CD4-positive, alpha-beta memory T cell (primary cell): ENCODE results near the gene CAPN7. TPM values are rescaled to one million over a fixed set of nuclear protein-coding genes. Genes with fewer than 3 reads are reported as not detected.

Experiments
- CTCF ChIA-PET: fragments of 350-600 bp; sonication (Branson Sonifier 250); formaldehyde crosslinking; loops from one replicate; lab custom pipeline; 2021; ENCODE audit warnings: inconsistent platforms; ENCODE audit not compliant: partially characterized antibody; lab: Charles Lee
- POLR2A ChIA-PET: fragments of 350-600 bp; sonication (Branson Sonifier 250); formaldehyde crosslinking; loops from one replicate; lab custom pipeline; 2021; ENCODE audit not compliant: partially characterized antibody; lab: Charles Lee
- DNase-seq, 5 donors: peaks; one replicate each; pipeline versions ENCODE4 v3.0.0 to v3.0.0-alpha.2; 2020 to 2022; ENCODE audit warnings: mixed read lengths in 1 of 5
- H3K27ac ChIP-seq: one replicate; pipeline ENCODE4 v1.7.0; 2013; ENCODE audit warnings: low read depth, low read length
- H3K27me3 ChIP-seq: 2 replicates; pipeline ENCODE4 v1.7.0; 2013; ENCODE audit warnings: mild to moderate bottlenecking, low read length, moderate library complexity; ENCODE audit not compliant: insufficient read depth
- H3K36me3 ChIP-seq: 2 replicates; pipeline ENCODE4 v1.7.0; 2013; ENCODE audit warnings: mild to moderate bottlenecking, low read length, moderate library complexity; ENCODE audit not compliant: insufficient read depth
- H3K4me1 ChIP-seq: 2 replicates; pipeline ENCODE4 v1.7.0; 2013; ENCODE audit warnings: mild to moderate bottlenecking, low read length, moderate library complexity; ENCODE audit not compliant: insufficient read depth
- H3K4me3 ChIP-seq, 2 donors: one replicate each; pipeline ENCODE4 v1.7.0; 2013; ENCODE audit warnings: low read length in 2 of 2, mild to moderate bottlenecking in 1 of 2
- H3K9me3 ChIP-seq, 2 donors: one replicate each; pipeline ENCODE4 v1.7.0; 2013; ENCODE audit warnings: low read length in 2 of 2, control low read depth in 1 of 2; ENCODE audit not compliant: control insufficient read depth in 1 of 2
- H3K27ac Mint-ChIP-seq, 7 donors: one replicate each; pipeline ENCODE4 v1.8.0; 2020 to 2021; ENCODE audit warnings: mixed read lengths in 7 of 7, mild to moderate bottlenecking in 6 of 7, inconsistent platforms in 3 of 7, moderate library complexity in 3 of 7
- H3K27me3 Mint-ChIP-seq, 2 donors: one replicate each; pipeline ENCODE4 v1.8.0; 2020 to 2021; ENCODE audit warnings: mixed read lengths in 2 of 2
- H3K36me3 Mint-ChIP-seq, 2 donors: one replicate each; pipeline ENCODE4 v1.8.0; 2020 to 2021; ENCODE audit warnings: mixed read lengths in 2 of 2, inconsistent platforms in 1 of 2, mild to moderate bottlenecking in 1 of 2
- H3K4me1 Mint-ChIP-seq, 4 donors: one replicate each; pipeline ENCODE4 v1.8.0; 2020 to 2021; ENCODE audit warnings: mixed read lengths in 4 of 4, mild to moderate bottlenecking in 1 of 4
- H3K4me3 Mint-ChIP-seq, 8 donors: one replicate each; pipeline ENCODE4 v1.8.0; 2020 to 2021; ENCODE audit warnings: mixed read lengths in 8 of 8, mild to moderate bottlenecking in 7 of 8, moderate library complexity in 6 of 8, inconsistent platforms in 3 of 8
- H3K9me3 Mint-ChIP-seq, 8 donors: one replicate each; pipeline ENCODE4 v1.8.0; 2020 to 2021; ENCODE audit warnings: mixed read lengths in 8 of 8, mild to moderate bottlenecking in 5 of 8, inconsistent platforms in 3 of 8, moderate library complexity in 1 of 8
- intact Hi-C: fragments of 100-400 bp; cut with micrococcal nuclease; formaldehyde crosslinking; loops from one replicate; pipeline ENCODE4 v1.15.1; 2023
- polyA plus RNA-seq, 2 donors: library from polyadenylated mRNA; unstranded; fragments of 300-500 nt; fragmentation: Illumina TruSeq; gene quantifications; one replicate each; pipeline ENCODE4 v1.2.3, GENCODE V29; 2021
- total RNA-seq, 2 experiments: library from RNA; stranded (reverse); gene quantifications; one replicate each; pipeline ENCODE4 v1.2.3, GENCODE V29; 2021

CAPN7 gene
- total and polyA plus RNA-seq, 4 experiments from 2014 or later, result 18.9 to 103 (median 59.6) TPM

DNA sequence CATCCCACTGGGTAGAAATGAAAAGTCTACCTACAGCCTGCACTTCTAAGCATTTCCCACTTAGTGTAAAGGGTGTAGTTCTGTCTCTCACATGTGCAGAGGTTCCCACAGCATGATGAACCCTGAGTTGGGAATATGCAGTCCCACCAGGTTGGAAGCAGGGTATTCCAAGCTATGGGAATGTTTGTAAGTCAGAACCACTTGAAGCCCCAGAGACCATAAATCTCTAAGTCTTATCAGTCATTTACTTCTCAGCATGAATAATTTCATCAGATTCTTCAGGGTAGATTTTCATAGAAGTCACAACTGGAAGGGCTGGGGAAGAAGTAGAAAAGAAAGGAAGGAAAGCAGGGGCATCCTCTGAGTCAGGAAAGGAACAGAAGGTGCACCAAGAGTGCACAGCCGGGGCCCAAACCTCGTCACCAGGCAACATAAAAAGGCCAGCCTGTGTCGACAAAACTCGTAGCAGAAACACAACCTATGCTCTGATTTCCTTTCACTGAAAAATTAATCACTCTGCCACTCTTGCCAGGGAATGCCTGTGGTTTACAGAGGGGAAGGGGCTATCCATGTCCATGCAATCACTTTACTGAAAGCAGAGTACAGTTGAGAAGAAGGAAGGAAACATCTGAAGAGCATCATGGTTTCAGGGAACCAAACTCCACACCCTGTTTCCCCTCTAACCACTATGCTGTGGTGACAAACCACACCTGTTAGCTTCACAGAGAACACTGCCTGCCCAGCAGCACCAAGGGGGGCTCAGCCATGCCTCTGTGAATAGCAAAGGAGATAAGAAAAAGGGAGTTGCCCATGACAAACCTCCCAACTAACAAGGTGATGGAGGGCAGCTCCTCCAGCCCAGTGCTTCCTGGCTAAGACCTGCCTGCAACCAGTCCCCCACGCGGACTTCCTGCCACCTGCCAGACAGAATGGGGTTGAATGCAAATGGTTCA, 85.8 kb downstream of the CAPN7 start:
- Mint-ChIP-seq H3K27ac (peak overlapping the region; percentile 91 to 97 (median 92)), H3K4me1 (peaks cover 72 to 98% (median 85%) of the 10 kb centered on the region in 4 donors), H3K27me3 (no peaks in the 10 kb centered on the region), H3K9me3 (peaks cover 0 to 6% (median 0%) of the 10 kb centered on the region in 8 donors), H3K36me3 (peaks cover 37 to 47% of the 10 kb centered on the region in 2 donors), H3K4me3 (peak overlapping the region; percentile 76 to 85 (median 80))
- peak; percentile 78 to 92 (median 80) for DNase-seq
- CTCF ChIA-PET, result interaction anchor here (0.7 to 5.3 kb wide), 11 partner anchors 12 to 417 kb away, joined by 3 to 40 read pairs (median 4); partner anchors contain the start of gene SH3BP5
- H3K4me3 ChIP-seq, result peak overlapping the region; percentile 21 to 42
- peaks cover 93% of the 10 kb centered on the region for H3K4me1 ChIP-seq
- POLR2A ChIA-PET, result interaction anchor here (1.2 to 4.2 kb wide), 14 partner anchors 9 to 86 kb away, joined by 3 to 32 read pairs (median 8); partner anchors contain the start of genes CAPN7 and SH3BP5
- H3K9me3 ChIP-seq, result no peaks in the 10 kb centered on the region
- no peaks in the 10 kb centered on the region for H3K36me3 ChIP-seq
- no peaks in the 10 kb centered on the region for H3K27me3 ChIP-seq
- H3K27ac ChIP-seq, result peak overlapping the region; percentile 70
- intact Hi-C loops, result loop anchor here (1.0 to 5.0 kb wide), 4 partner anchors 18 to 69 kb away; partner anchors contain the start of gene SH3BP5

- ChIA-PET CTCF (interaction anchor here (0.8 to 5.3 kb wide), 12 partner anchors 11 to 113 kb away, joined by 3 to 40 read pairs (median 4); partner anchors contain the start of gene SH3BP5), POLR2A (interaction anchor here (1.0 to 4.2 kb wide), 12 partner anchors 8 to 55 kb away, joined by 3 to 32 read pairs (median 10); partner anchors contain the start of gene SH3BP5)
- H3K4me3 Mint-ChIP-seq, result peak overlapping the region in 6 of 8 donors; percentile 76 to 85 (median 81)
- H3K27ac ChIP-seq, result peak overlapping the region; percentile 70
- H3K4me1 ChIP-seq, result peaks cover 93% of the 10 kb centered on the region
- H3K9me3 ChIP-seq, result no peaks in the 10 kb centered on the region
- H3K27me3 ChIP-seq, result no peaks in the 10 kb centered on the region
- intact Hi-C loops, result loop anchor here (1.0 to 5.0 kb wide), 4 partner anchors 17 to 68 kb away; partner anchors contain the start of gene SH3BP5
- no peaks in the 10 kb centered on the region for H3K27me3 Mint-ChIP-seq
- H3K36me3 ChIP-seq, result no peaks in the 10 kb centered on the region
- H3K4me1 Mint-ChIP-seq, result peaks cover 74 to 98% (median 84%) of the 10 kb centered on the region in 4 donors
- H3K36me3 Mint-ChIP-seq, result peaks cover 34 to 47% of the 10 kb centered on the region in 2 donors
- peak overlapping the region; percentile 91 to 97 (median 92) for H3K27ac Mint-ChIP-seq
- peaks cover 0 to 6% (median 0%) of the 10 kb centered on the region in 8 donors for H3K9me3 Mint-ChIP-seq
- no peak overlapping the region for H3K4me3 ChIP-seq
- DNase-seq, result no peak
These were observed 86.9 kb downstream of the CAPN7 start for GRCh38 chr3:15292765-15293522.

- intact Hi-C loops, result loop anchor here (5.0 kb wide), 1 partner anchor 37 kb away; the partner anchor contains the start of gene SH3BP5
- H3K27ac ChIP-seq, result no peak overlapping the region
- Mint-ChIP-seq H3K9me3 (peaks cover 0 to 4% (median 0%) of the 10 kb centered on the region in 8 donors), H3K27me3 (no peaks in the 10 kb centered on the region), H3K4me1 (peaks cover 68 to 97% (median 82%) of the 10 kb centered on the region in 4 donors), H3K4me3 (peak overlapping the region in 3 of 8 donors; percentile 2 to 17 (median 4)), H3K36me3 (peaks cover 31 to 48% of the 10 kb centered on the region in 2 donors), H3K27ac (peak overlapping the region in 6 of 7 donors; percentile 81 to 96 (median 90))
- no peak for DNase-seq
- H3K36me3 ChIP-seq, result no peaks in the 10 kb centered on the region
- peaks cover 93% of the 10 kb centered on the region for H3K4me1 ChIP-seq
- H3K9me3 ChIP-seq, result no peaks in the 10 kb centered on the region
- CTCF ChIA-PET, result interaction anchor here (0.9 to 1.2 kb wide), 6 partner anchors 9 to 36 kb away, joined by 3 to 5 read pairs (median 3); no protein-coding TSS in a partner anchor
- no peaks in the 10 kb centered on the region for H3K27me3 ChIP-seq
- H3K4me3 ChIP-seq, result no peak overlapping the region
- POLR2A ChIA-PET, result interaction anchor here (0.6 to 1.4 kb wide), 7 partner anchors 9 to 1018 kb away, joined by 3 to 11 read pairs (median 4); partner anchors contain the start of gene SH3BP5
These were observed 88.9 kb downstream of the CAPN7 start for GRCh38 chr3:15294929-15295328.

DNA sequence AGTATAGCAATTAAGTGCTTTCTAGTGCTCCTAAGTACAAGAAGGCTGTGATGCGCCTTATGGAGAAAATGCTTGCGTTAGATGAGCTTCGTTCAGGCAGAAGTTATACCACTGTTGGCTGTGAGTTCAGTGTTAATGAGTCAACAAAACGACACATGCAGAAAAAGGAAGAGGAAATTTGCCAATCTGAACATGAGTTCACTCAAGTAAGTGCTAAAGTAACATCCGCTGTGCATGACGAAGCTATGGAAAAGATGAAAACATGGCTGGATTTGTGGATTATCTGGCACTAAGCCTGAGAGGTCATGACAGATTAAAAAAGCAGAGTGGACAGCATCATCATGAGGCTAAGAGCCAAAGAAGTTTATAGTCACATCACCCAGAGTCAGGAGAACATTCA, 89.5 kb downstream of the CAPN7 start:
- Mint-ChIP-seq H3K4me1 (peaks cover 70 to 97% (median 83%) of the 10 kb centered on the region in 4 donors), H3K4me3 (peak overlapping the region in 1 of 8 donors; percentile 1), H3K27ac (peak overlapping the region in 6 of 7 donors; percentile 9 to 91 (median 68)), H3K36me3 (peaks cover 35 to 53% of the 10 kb centered on the region in 2 donors), H3K9me3 (peaks cover 0 to 4% (median 0%) of the 10 kb centered on the region in 8 donors), H3K27me3 (no peaks in the 10 kb centered on the region)
- no peak overlapping the region for H3K27ac ChIP-seq
- intact Hi-C loops, result no loop called here
- POLR2A ChIA-PET, result interaction anchor here (0.8 to 1.4 kb wide), 5 partner anchors 9 to 26 kb away, joined by 3 to 11 read pairs (median 5); no protein-coding TSS in a partner anchor
- H3K4me1 ChIP-seq, result peaks cover 93% of the 10 kb centered on the region
- H3K36me3 ChIP-seq, result no peaks in the 10 kb centered on the region
- H3K4me3 ChIP-seq, result no peak overlapping the region
- H3K27me3 ChIP-seq, result no peaks in the 10 kb centered on the region
- H3K9me3 ChIP-seq, result no peaks in the 10 kb centered on the region
- DNase-seq, result no peak
- CTCF ChIA-PET, result interaction anchor here (0.9 to 1.2 kb wide), 6 partner anchors 8 to 35 kb away, joined by 3 to 5 read pairs (median 3); no protein-coding TSS in a partner anchor

DNA sequence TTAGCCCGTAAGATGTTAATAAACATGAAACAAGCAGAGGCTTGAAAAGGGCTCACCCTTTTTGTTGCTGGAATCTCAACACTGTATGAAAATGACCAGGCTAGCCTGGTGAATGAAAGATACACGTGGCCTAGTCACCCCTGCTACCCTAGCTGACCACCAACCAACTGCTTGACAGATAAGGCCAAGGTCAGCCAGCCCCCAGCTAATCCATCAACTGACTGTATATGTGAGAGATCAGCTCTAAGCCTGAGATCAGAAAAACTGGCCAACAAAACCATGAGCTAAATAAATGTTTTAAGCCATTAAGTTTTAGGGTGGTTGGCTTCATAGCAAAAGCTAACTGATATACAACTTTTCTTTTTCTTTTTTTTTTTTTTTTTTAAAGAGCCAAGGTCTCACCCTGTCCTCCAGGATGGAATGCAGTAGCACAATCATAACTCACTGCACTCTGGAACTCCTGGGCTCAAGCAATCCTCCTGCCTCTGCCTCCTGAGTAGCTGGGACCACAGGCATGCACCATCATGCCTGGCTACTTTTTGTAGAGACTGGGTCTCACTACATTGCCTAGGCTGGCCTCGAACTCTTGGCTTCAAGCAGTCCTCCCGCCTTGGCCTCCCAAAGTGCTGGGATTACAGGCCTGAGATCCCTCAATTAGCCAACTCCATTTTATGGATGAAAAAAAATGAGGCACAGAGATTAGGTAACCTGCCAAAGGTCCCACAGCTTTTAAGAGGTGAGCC, 91.7 kb downstream of the CAPN7 start:
- H3K9me3 ChIP-seq, result no peaks in the 10 kb centered on the region
- H3K4me3 Mint-ChIP-seq, result peak overlapping the region in 5 of 8 donors; percentile 2 to 73 (median 57)
- peaks cover 0 to 3% (median 0%) of the 10 kb centered on the region in 8 donors for H3K9me3 Mint-ChIP-seq
- H3K4me3 ChIP-seq, result no peak overlapping the region
- peak overlapping the region; percentile 55 to 91 (median 89) for H3K27ac Mint-ChIP-seq
- ChIA-PET CTCF (interaction anchor here (1.1 to 1.4 kb wide), 3 partner anchors 9 to 35 kb away, joined by 4 to 6 read pairs (median 6); partner anchors contain the start of gene SH3BP5), POLR2A (interaction anchor here (0.6 to 1.1 kb wide), 3 partner anchors 10 to 50 kb away, joined by 3 to 4 read pairs (median 3); no protein-coding TSS in a partner anchor)
- no peaks in the 10 kb centered on the region for H3K27me3 Mint-ChIP-seq
- intact Hi-C loops, result no loop called here
- H3K27ac ChIP-seq, result no peak overlapping the region
- H3K4me1 ChIP-seq, result peaks cover 91% of the 10 kb centered on the region
- DNase-seq, result no peak
- H3K4me1 Mint-ChIP-seq, result peaks cover 67 to 97% (median 80%) of the 10 kb centered on the region in 4 donors
- no peaks in the 10 kb centered on the region for H3K27me3 ChIP-seq
- peaks cover 56 to 64% of the 10 kb centered on the region in 2 donors for H3K36me3 Mint-ChIP-seq
- H3K36me3 ChIP-seq, result peaks cover 9% of the 10 kb centered on the region
